ENCODE results near the gene XRCC1. TPM values are rescaled to one million over a fixed set of nuclear protein-coding genes. Genes with fewer than 3 reads are reported as not detected.
"Not testable (repeated sequence)": the region's sequence is repeated elsewhere in the genome, so short reads cannot be mapped to it uniquely, and the experiment has no call there.

The XRCC1 gene
- total RNA-seq, 2 experiments from 2014 or later, result 25.1 to 26.2 TPM

DNA sequence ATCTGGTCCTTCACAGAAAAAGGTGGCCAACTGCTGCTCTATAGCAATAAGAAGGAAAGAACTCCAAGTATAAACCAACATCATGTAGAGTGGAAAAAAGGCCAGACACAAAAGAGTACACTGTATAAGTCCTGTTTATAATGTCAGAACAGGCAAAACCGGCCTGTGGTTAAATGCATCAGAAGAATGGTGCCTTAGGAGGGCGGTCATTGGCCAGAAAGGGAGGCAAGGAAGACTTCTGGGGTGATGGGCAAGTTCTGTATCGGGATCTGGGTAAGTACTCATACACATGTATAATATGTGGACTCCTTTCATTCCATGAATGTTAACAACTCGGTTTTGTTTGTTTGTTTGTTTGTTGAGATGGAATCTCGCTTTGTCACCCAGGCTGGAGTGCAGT is 52.4 kb downstream of the XRCC1 start:
- H3K27ac ChIP-seq (ENCODE audit: low read depth in 1 of 2, low read length in 2 of 2), result no peak overlapping the region
- H3K4me1 ChIP-seq (ENCODE audit: insufficient read depth, low read length), result peaks cover 38% of the 10 kb centered on the region
- Mint-ChIP-seq H3K27me3 (no peaks in the 10 kb centered on the region), H3K4me3 (no peak overlapping the region), H3K36me3 (ENCODE audit: low read depth) (peaks cover 9% of the 10 kb centered on the region), H3K9me3 (no peaks in the 10 kb centered on the region), H3K4me1 (ENCODE audit: low read depth) (peaks cover 35% of the 10 kb centered on the region), H3K27ac (peak overlapping the region; percentile 48)
- ChIA-PET POLR2A (interaction anchor here (1.5 kb wide), 1 partner anchor 84 kb away, joined by 4 read pairs; no protein-coding TSS in a partner anchor), CTCF (interaction anchor here (3.1 kb wide), 1 partner anchor 76 kb away, joined by 16 read pairs; no protein-coding TSS in a partner anchor)
- no peak overlapping the region for H3K4me3 ChIP-seq (ENCODE audit: low read length)
- intact Hi-C loops (cut with DNase I, micrococcal nuclease), result loop anchor here in 1 of 2 experiments (5.0 kb wide), 1 partner anchor 321 kb away; no protein-coding TSS in a partner anchor
- H3K9me3 ChIP-seq (ENCODE audit: control insufficient read depth in 1 of 2, insufficient read depth in 1 of 2, low read length in 2 of 2), result no peaks in the 10 kb centered on the region
- DNase-seq (no peak), ATAC-seq (ENCODE audit: poor library complexity) (no peak)
- H3K36me3 ChIP-seq (ENCODE audit: insufficient read depth, low read length), result peaks cover 4% of the 10 kb centered on the region
- TF ChIP-seq, protein P1, sequence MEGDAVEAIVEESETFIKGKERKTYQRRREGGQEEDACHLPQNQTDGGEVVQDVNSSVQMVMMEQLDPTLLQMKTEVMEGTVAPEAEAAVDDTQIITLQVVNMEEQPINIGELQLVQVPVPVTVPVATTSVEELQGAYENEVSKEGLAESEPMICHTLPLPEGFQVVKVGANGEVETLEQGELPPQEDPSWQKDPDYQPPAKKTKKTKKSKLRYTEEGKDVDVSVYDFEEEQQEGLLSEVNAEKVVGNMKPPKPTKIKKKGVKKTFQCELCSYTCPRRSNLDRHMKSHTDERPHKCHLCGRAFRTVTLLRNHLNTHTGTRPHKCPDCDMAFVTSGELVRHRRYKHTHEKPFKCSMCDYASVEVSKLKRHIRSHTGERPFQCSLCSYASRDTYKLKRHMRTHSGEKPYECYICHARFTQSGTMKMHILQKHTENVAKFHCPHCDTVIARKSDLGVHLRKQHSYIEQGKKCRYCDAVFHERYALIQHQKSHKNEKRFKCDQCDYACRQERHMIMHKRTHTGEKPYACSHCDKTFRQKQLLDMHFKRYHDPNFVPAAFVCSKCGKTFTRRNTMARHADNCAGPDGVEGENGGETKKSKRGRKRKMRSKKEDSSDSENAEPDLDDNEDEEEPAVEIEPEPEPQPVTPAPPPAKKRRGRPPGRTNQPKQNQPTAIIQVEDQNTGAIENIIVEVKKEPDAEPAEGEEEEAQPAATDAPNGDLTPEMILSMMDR (IDR thresholded peaks at IDR 0.05), result no peak
- no peaks in the 10 kb centered on the region for H3K27me3 ChIP-seq (ENCODE audit: control insufficient read depth in 1 of 2, insufficient read depth in 2 of 2, low read length in 2 of 2)

DNA sequence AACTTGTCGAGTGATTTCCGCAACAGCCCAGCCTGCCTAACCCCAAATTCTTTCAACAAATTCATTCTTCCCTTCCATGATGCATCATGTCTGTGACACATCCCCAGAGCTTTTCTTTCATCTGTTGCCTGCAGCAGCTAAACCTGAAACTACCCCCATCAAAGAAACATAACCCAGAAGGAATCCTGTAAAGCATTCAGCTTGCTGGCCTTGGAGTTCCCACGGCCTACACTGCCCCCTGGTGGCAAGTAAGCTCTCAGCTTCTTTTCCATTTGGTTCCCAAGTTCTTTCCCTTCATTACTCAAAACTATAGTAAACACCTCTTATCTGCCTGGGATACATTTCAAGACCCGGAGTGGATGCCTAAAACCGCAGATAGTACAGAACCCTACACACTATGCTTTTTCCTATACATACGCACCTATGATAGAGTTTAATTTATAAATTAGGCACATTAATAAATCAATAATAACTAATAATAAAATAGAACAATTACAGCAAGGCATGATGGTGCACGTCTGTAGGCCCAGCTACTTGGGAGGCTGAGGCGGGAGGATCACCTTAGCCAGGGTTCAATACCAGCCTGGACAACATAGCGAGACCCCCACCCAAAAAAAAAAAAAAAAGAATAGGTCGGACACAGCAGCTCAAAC is 55.8 kb downstream of the XRCC1 start:
- intact Hi-C loops (cut with DNase I, micrococcal nuclease), result loop anchor here (1.0 to 5.0 kb wide), 4 partner anchors 15 to 317 kb away; partner anchors contain the start of gene PHLDB3 (in 1 of the 2)

DNA sequence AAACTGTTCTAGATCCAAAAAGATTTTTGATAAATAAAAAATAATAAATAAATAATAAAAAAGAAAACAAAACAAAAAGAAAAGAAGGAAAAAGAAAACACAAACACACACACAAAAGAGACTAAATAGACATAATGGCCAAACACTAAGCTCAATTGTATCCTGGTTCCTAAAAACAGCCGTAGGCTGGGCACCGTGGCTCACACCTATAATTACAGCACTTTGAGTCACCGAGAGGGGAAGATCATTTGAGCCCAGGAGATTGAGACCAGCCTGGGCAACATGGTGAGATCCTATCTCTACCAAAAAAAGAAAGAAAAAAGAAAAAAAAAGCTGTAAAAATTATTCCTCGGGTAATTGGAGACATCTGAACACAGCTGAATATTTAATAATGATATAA is 57.3 kb downstream of the XRCC1 start:
- intact Hi-C loops (cut with DNase I, micrococcal nuclease), result loop anchor here in 1 of 2 experiments (2.0 kb wide), 1 partner anchor 13 kb away; the partner anchor contains the start of gene PHLDB3
- H3K9me3 Mint-ChIP-seq, result no peaks in the 10 kb centered on the region
- CTCF ChIA-PET, result interaction anchor here (1.2 to 5.1 kb wide), 3 partner anchors 37 to 86 kb away, joined by 3 to 96 read pairs (median 65); no protein-coding TSS in a partner anchor
- H3K36me3 ChIP-seq (ENCODE audit: insufficient read depth, low read length), result peaks cover 4% of the 10 kb centered on the region
- no peak overlapping the region for H3K4me3 ChIP-seq (ENCODE audit: low read length)
- H3K4me3 Mint-ChIP-seq, result no peak overlapping the region
- peaks cover 17% of the 10 kb centered on the region for H3K36me3 Mint-ChIP-seq (ENCODE audit: low read depth)
- no peak for ATAC-seq (ENCODE audit: poor library complexity)
- no peak overlapping the region for H3K27ac Mint-ChIP-seq
- no peaks in the 10 kb centered on the region for H3K9me3 ChIP-seq (ENCODE audit: control insufficient read depth in 1 of 2, insufficient read depth in 1 of 2, low read length in 2 of 2)
- POLR2A ChIA-PET, result interaction anchor here (0.6 to 3.5 kb wide), 4 partner anchors 10 to 79 kb away, joined by 3 to 67 read pairs (median 10); no protein-coding TSS in a partner anchor
- no peak overlapping the region for H3K27ac ChIP-seq (ENCODE audit: low read depth in 1 of 2, low read length in 2 of 2)
- no peaks in the 10 kb centered on the region for H3K27me3 ChIP-seq (ENCODE audit: control insufficient read depth in 1 of 2, insufficient read depth in 2 of 2, low read length in 2 of 2)
- H3K4me1 ChIP-seq (ENCODE audit: insufficient read depth, low read length), result peaks cover 7% of the 10 kb centered on the region
- H3K27me3 Mint-ChIP-seq, result no peaks in the 10 kb centered on the region
- no peak for DNase-seq
- H3K4me1 Mint-ChIP-seq (ENCODE audit: low read depth), result peaks cover 7% of the 10 kb centered on the region
- TF ChIP-seq, protein P1 (IDR thresholded peaks at IDR 0.05), result no peak

More for the DNA sequence above, 55.8 kb downstream of the XRCC1 start:
- H3K4me3 Mint-ChIP-seq, result no peak overlapping the region
- H3K36me3 Mint-ChIP-seq (ENCODE audit: low read depth), result peaks cover 17% of the 10 kb centered on the region
- ChIA-PET CTCF (interaction anchor here (0.6 to 5.1 kb wide), 19 partner anchors 10 to 90 kb away, joined by 3 to 96 read pairs (median 5); partner anchors contain the start of genes IRGQ, LYPD3, PHLDB3 and ZNF575), POLR2A (interaction anchor here (0.7 to 3.5 kb wide), 11 partner anchors 13 to 87 kb away, joined by 3 to 67 read pairs (median 12); partner anchors contain the start of genes IRGQ, PHLDB3 and ZNF575)
- H3K27ac Mint-ChIP-seq, result peak overlapping the region; percentile 25
- H3K27me3 ChIP-seq (ENCODE audit: control insufficient read depth in 1 of 2, insufficient read depth in 2 of 2, low read length in 2 of 2), result no peaks in the 10 kb centered on the region
- H3K4me3 ChIP-seq (ENCODE audit: low read length), result no peak overlapping the region
- H3K36me3 ChIP-seq (ENCODE audit: insufficient read depth, low read length), result peaks cover 4% of the 10 kb centered on the region
- H3K4me1 Mint-ChIP-seq (ENCODE audit: low read depth), result peaks cover 11% of the 10 kb centered on the region
- H3K27ac ChIP-seq (ENCODE audit: low read depth in 1 of 2, low read length in 2 of 2), result no peak overlapping the region
- DNase-seq (peak; percentile 71 to 91 (median 78)), ATAC-seq (ENCODE audit: poor library complexity) (peak; percentile 99)
- TF ChIP-seq, protein P1 (IDR thresholded peaks at IDR 0.05), result peak; percentile 92
- H3K9me3 ChIP-seq (ENCODE audit: control insufficient read depth in 1 of 2, insufficient read depth in 1 of 2, low read length in 2 of 2), result no peaks in the 10 kb centered on the region
- no peaks in the 10 kb centered on the region for H3K9me3 Mint-ChIP-seq
- peaks cover 10% of the 10 kb centered on the region for H3K4me1 ChIP-seq (ENCODE audit: insufficient read depth, low read length)
- H3K27me3 Mint-ChIP-seq, result no peaks in the 10 kb centered on the region

DNA sequence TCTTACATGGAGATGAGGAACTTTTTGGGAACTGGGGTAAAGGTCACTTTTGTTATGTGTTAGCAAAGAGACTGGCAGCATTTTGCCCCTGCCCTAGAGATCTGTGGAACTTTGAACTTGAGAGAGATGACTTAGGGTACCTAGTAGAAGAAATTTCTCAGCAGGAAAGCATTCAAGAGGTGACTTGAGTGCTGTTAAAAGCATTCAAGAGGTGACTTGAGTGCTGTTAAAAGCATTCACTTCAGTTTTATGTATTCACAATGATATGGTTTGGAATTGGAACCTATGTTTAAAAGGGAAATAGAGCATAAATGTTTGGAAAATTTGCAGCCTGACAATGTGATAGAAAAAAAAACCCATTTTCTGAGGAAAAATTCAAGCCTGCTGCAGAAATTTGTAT is 62.9 kb downstream of the XRCC1 start:
- H3K4me1 Mint-ChIP-seq (ENCODE audit: low read depth); H3K27me3 Mint-ChIP-seq; ATAC-seq (ENCODE audit: poor library complexity); intact Hi-C loops (cut with DNase I, micrococcal nuclease); H3K9me3 Mint-ChIP-seq; DNase-seq; H3K4me3 Mint-ChIP-seq; H3K4me3 ChIP-seq (ENCODE audit: low read length); H3K27me3 ChIP-seq (ENCODE audit: control insufficient read depth in 1 of 2, insufficient read depth in 2 of 2, low read length in 2 of 2); H3K4me1 ChIP-seq (ENCODE audit: insufficient read depth, low read length); H3K9me3 ChIP-seq (ENCODE audit: control insufficient read depth in 1 of 2, insufficient read depth in 1 of 2, low read length in 2 of 2); H3K27ac ChIP-seq (ENCODE audit: low read depth in 1 of 2, low read length in 2 of 2); POLR2A ChIA-PET: not testable (repeated sequence)
- CTCF ChIA-PET, result interaction anchor here (1.7 kb wide), 1 partner anchor 80 kb away, joined by 3 read pairs; no protein-coding TSS in a partner anchor
- peaks cover 19% of the 10 kb centered on the region for H3K36me3 ChIP-seq (ENCODE audit: insufficient read depth, low read length)
- H3K27ac Mint-ChIP-seq, result peak overlapping the region; percentile 21
- H3K36me3 Mint-ChIP-seq (ENCODE audit: low read depth), result peaks cover 51% of the 10 kb centered on the region

All from CD4-positive, alpha-beta T cell (primary cell).